ENCODE data around the gene MTMR4.
"Not testable (repeated sequence)": the region's sequence is repeated elsewhere in the genome, so short reads cannot be mapped to it uniquely, and the experiment has no call there.

MTMR4 gene

DNA sequence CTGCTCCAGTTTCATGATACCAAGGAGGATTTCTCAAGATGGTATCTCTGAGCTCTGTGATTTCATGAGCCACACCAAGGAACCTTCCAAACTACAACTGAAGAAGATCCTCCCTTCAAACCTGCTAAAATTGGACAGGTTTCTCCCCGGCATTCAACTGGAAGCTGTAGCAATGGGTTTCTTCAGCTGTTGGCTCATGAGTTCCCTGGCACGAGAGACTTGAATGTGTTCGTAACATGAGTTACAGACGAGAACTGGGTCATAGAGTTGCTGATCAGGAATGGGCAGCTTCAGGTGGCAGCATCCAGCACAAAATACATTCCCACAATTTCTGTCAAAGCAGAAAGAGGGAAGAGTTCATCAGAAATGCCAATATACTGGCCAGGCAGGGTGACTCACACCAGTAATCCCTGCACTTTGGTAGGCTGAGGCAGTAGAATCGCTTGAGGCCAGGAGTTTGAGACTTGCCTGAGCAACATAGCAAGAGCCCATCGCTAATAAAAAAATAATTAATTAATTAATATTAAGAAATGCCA is 22.9 kb downstream of the MTMR4 start:
- DNase-seq, result no peak

GRCh38 chr17:58488428-58488890 is 26.0 kb downstream of the MTMR4 start:
- DNase-seq, result no peak

GRCh38 chr17:58487589-58488427 is 26.6 kb downstream of the MTMR4 start, which contains the start of gene HSF5:
Gene HSF5, minus strand, starts transcription at chr17:58488408. Its CDS starts 134 bp downstream, at chr17:58488274.
- DNase-seq, result peak; percentile 65 to 75

GRCh38 chr17:58484600-58484999 is 29.8 kb downstream of the MTMR4 start:
- DNase-seq, result no peak

GRCh38 chr17:58481798-58482197 is 32.6 kb downstream of the MTMR4 start:
- not testable (repeated sequence) for DNase-seq

DNA sequence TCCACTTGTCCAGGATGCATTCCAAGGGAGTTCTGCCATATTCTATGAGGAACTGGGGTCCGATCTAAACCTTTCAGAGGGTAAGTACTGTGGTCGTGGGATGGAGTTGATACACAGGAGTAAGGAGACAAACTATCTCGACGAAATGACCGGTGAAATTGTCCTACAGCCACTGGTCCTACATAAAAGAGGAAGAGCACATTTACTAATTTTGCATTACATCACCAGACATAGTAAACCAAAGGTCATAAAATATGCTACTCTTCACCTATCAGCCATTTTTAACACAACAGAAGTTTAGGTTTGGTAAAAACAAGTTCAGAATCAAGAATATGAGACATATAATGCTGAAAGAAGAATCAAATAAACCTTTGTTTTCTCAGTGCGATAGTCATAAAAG is 34.3 kb downstream of the MTMR4 start:
- no peak for DNase-seq

DNA sequence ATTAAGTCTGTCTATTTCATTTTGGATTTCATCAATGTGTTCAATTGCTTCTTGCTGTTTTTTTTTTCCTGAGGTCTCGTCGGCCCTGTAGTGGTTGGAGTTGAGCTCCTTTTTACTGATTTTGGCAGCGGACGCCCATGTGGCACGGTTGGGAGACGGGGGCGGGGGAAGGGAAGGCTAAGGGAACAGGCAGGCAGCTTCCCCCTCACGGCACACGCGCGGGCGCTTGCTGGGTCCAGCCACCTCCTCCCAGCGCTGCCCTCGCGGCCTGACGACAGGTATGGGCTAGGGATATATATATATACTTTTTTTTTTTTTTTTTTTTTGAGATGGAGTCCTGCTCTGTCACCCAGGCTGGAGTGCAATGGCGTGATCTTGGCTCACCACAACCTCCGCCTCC is 37.6 kb downstream of the MTMR4 start:
- no peak for DNase-seq

GRCh38 chr17:58475985-58476384 is 38.5 kb downstream of the MTMR4 start:
- DNase-seq, result no peak

GRCh38 chr17:58470356-58470755 is 44.1 kb downstream of the MTMR4 start:
- no peak for DNase-seq

- no peak for DNase-seq
Observed at GRCh38 chr17:58468944-58469343, 45.5 kb downstream of the MTMR4 start.

DNA sequence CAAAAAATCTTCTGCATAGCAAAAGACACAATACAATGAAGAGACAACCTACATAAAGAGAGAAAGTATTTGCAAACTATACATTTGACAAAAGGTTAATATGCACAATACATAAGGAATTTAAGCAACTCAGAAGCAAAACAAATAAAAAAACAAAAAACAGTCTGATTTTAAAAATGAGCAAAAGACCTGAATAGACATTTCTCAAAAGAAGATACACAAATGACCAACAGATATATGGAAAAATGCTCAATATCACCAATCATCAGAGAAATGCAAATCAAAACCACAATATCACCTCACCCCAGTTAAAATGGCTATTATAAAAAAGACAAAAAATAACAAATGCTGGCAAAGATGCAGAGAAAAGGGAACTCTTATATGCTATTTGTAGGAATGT is 58.9 kb downstream of the MTMR4 start:
- no peak for DNase-seq

- no peak for DNase-seq
Observed at GRCh38 chr17:58452738-58453137, 61.7 kb downstream of the MTMR4 start.

DNA sequence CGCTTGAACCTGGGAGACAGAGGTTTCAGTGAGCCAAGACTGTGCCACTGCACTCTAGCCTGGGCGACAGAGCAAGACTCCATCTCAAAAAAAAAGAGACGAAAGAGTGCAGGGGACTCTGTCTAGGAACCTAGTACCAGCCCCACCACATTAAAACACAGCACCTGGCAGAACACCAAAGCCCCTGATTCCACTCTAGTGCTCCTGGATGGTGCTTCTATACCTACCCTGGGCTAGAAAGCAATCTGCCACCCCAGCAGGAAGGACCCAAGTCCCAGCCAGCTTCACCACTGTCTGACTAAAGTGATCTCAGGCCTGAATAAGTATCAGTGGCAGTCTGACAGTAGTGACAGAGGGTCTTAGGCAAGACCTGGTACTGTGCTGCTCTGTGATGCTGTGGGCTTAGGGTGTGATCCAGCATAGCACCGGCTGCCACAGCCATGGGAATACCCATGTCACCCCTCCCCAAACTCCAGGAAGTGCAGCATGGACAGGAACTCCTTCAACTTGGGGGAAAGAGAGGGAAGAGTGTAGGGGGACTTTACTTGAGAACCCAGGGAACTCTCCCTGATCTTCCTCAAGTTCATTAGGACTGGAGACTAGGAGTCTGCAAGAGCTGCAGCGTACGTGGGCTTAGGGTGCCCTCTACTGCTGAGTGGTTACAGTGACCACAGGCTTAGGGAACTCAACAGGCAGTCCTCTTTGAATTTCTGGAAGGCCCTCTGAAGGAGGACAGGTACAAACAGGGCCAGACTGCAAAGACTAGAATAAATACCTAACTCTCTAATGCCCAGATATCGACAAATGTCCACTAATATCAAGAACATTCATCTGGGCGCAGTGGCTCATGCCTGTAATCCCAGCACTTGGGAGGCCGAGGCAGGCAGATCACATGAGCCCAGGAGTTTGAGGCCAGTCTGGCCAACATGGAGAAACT is 67.1 kb downstream of the MTMR4 start:
- peak; percentile 50 to 51 for DNase-seq

GRCh38 chr17:58446086-58446485 is 68.4 kb downstream of the MTMR4 start:
- DNase-seq, result no peak
